Cardiac septum (tissue), 1 donor: Measurements from ENCODE around the gene NCOA7. TPM values are rescaled to one million over a fixed set of nuclear protein-coding genes. Genes with fewer than 3 reads are reported as not detected.
"Not testable (repeated sequence)": the region's sequence is repeated elsewhere in the genome, so short reads cannot be mapped to it uniquely, and the experiment has no call there.

ENCODE experiments used
- DNase-seq: peaks from one replicate; pipeline ENCODE4 v3.0.0-alpha.2; 2020; ENCODE audit warnings: low spot score
- intact Hi-C: fragments of 100-400 bp; cut with DNase I; formaldehyde crosslinking; loops from one replicate; pipeline ENCODE4 v1.14.0; 2022
- total RNA-seq: library from RNA; stranded (reverse); fragmentation: NEBNext Ultra II Directional; extraction: Animal tissue kit (Norgen Biotek cat#: 25700); gene quantifications from one replicate; pipeline ENCODE4 v1.2.1, GENCODE V29; 2021
- donor health status: DM: no; HTN: no; CAD: no.

Gene NCOA7
- total RNA-seq, 1 donor from 2014 or later = 10.3 TPM

GRCh38 chr6:125827788-125828320 is 37.1 kb downstream of the NCOA7 start:
- intact Hi-C loops = no loop called here
- DNase-seq = no peak

- no peak for DNase-seq
- intact Hi-C loops = no loop called here
These were observed 37.8 kb downstream of the NCOA7 start for GRCh38 chr6:125828476-125829039.

GRCh38 chr6:125829433-125829832 is 38.7 kb downstream of the NCOA7 start:
- intact Hi-C loops = no loop called here

GRCh38 chr6:125831659-125832058 is 40.9 kb downstream of the NCOA7 start:
- no peak for DNase-seq
- intact Hi-C loops = no loop called here

More at GRCh38 chr6:125829433-125829832, 38.7 kb downstream of the NCOA7 start:
- DNase-seq = no peak

GRCh38 chr6:125832391-125833117 is 41.8 kb downstream of the NCOA7 start:
- intact Hi-C loops = no loop called here
- DNase-seq = no peak

GRCh38 chr6:125834348-125834747 is 43.6 kb downstream of the NCOA7 start:
- no peak for DNase-seq
- intact Hi-C loops = no loop called here

- no peak for DNase-seq
- intact Hi-C loops = loop anchor here (5.0 kb wide), 1 partner anchor 43 kb away; the partner anchor contains the start of gene NCOA7
These were observed 44.5 kb downstream of the NCOA7 start for GRCh38 chr6:125835221-125835744.

- DNase-seq = no peak
- intact Hi-C loops = loop anchor here (5.0 kb wide), 1 partner anchor 44 kb away; the partner anchor contains the start of gene NCOA7
These were observed 45.7 kb downstream of the NCOA7 start for GRCh38 chr6:125836466-125836865.

GRCh38 chr6:125839471-125839870 is 48.7 kb downstream of the NCOA7 start:
- intact Hi-C loops = loop anchor here (5.0 kb wide), 1 partner anchor 47 kb away; the partner anchor contains the start of gene NCOA7
- DNase-seq = no peak

GRCh38 chr6:125839879-125840278 is 49.1 kb downstream of the NCOA7 start:
- intact Hi-C loops = loop anchor here (5.0 to 10.0 kb wide), 2 partner anchors 48 to 535 kb away; partner anchors contain the start of genes HDDC2 and NCOA7

GRCh38 chr6:125841356-125842090 is 50.8 kb downstream of the NCOA7 start:
- intact Hi-C loops = loop anchor here (10.0 kb wide), 1 partner anchor 537 kb away; the partner anchor contains the start of gene HDDC2
- DNase-seq = no peak

More at GRCh38 chr6:125839879-125840278, 49.1 kb downstream of the NCOA7 start:
- DNase-seq = no peak

- intact Hi-C loops = loop anchor here (10.0 kb wide), 1 partner anchor 537 kb away; the partner anchor contains the start of gene HDDC2
- DNase-seq = no peak
These were observed 51.4 kb downstream of the NCOA7 start for GRCh38 chr6:125842091-125842626.

GRCh38 chr6:125843593-125843992 is 52.8 kb downstream of the NCOA7 start:
- intact Hi-C loops = loop anchor here (10.0 kb wide), 1 partner anchor 539 kb away; the partner anchor contains the start of gene HDDC2
- no peak for DNase-seq

- intact Hi-C loops = loop anchor here (10.0 kb wide), 1 partner anchor 540 kb away; the partner anchor contains the start of gene HDDC2
- no peak for DNase-seq
These were observed 54.2 kb downstream of the NCOA7 start for GRCh38 chr6:125844989-125845388.

- no peak for DNase-seq
- intact Hi-C loops = loop anchor here (10.0 kb wide), 1 partner anchor 542 kb away; the partner anchor contains the start of gene HDDC2
These were observed 55.7 kb downstream of the NCOA7 start for GRCh38 chr6:125846292-125847024.

GRCh38 chr6:125848286-125848685 is 57.5 kb downstream of the NCOA7 start:
- intact Hi-C loops = loop anchor here (10.0 kb wide), 1 partner anchor 543 kb away; the partner anchor contains the start of gene HDDC2
- DNase-seq = not testable (repeated sequence)

- no peak for DNase-seq
- intact Hi-C loops = no loop called here
These were observed 59.6 kb downstream of the NCOA7 start for GRCh38 chr6:125850361-125850760.

GRCh38 chr6:125852587-125852986 is 61.8 kb downstream of the NCOA7 start:
- no peak for DNase-seq
- intact Hi-C loops = no loop called here
